NCI-H748 (cell line): ENCODE data around the gene PRRT2.

ENCODE experiments used
- DNase-seq: peaks from one replicate; lab custom pipeline; 2025; ENCODE audit not compliant: unreplicated experiment; lab: John Stamatoyannopoulos, UW

Gene PRRT2

DNA sequence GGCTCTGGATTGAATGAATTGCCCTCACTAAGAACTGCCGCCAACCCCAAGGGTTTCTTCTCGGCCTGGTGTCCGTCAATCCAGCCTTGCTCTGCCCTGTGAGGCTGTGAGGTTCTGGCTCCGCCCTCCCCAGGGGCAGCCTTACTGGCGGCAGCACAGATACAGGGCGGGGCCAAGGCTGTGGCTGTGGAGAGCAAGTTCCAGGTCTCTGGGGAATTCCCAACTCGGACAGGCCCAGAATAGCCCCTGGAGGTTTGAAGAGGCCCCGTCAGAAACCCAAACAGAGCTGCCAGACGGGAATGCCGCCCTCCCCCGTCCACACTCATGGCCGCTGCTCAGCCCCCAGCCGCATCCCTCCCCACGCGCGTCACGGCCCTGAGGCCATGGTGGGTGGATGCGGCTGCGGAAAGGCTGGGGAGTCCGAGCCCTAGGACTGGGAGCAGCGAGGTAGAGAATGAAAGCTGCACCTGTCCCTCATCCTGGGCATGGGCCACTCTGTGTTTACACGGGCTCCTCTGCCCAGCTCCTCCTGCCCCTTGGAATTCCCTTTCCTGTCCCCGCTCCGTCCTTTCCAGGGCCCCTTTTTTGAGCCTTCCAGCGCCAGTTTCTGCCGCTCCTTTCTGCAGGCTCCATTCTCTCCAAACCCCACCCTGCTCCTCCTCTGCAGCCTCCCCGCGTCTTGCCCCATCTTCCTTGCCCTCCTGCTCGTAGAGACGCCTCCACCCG is 660 bp upstream of the PRRT2 start:
- peak; percentile 92 for DNase-seq

DNA sequence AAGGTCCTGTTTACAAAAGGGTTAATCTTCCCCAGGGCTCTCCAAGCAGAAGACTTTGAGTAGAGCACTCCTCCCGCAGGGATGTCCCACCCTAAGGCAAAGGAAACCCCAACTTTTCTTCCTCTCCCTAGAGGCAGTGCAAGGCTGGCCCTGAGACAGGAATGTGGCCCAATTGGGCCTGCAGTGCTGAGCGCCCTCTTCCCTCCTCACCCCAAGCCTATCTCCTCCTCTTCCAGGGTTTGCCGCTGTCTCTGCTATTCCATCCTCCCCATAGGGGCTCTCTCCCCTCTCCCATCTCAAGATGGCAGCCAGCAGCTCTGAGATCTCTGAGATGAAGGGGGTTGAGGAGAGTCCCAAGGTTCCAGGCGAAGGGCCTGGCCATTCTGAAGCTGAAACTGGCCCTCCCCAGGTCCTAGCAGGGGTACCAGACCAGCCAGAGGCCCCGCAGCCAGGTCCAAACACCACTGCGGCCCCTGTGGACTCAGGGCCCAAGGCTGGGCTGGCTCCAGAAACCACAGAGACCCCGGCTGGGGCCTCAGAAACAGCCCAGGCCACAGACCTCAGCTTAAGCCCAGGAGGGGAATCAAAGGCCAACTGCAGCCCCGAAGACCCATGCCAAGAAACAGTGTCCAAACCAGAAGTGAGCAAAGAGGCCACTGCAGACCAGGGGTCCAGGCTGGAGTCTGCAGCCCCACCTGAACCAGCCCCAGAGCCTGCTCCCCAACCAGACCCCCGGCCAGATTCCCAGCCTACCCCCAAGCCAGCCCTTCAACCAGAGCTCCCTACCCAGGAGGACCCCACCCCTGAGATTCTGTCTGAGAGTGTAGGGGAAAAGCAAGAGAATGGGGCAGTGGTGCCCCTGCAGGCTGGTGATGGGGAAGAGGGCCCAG is 1.0 kb downstream of the PRRT2 start:
- no peak for DNase-seq

DNA sequence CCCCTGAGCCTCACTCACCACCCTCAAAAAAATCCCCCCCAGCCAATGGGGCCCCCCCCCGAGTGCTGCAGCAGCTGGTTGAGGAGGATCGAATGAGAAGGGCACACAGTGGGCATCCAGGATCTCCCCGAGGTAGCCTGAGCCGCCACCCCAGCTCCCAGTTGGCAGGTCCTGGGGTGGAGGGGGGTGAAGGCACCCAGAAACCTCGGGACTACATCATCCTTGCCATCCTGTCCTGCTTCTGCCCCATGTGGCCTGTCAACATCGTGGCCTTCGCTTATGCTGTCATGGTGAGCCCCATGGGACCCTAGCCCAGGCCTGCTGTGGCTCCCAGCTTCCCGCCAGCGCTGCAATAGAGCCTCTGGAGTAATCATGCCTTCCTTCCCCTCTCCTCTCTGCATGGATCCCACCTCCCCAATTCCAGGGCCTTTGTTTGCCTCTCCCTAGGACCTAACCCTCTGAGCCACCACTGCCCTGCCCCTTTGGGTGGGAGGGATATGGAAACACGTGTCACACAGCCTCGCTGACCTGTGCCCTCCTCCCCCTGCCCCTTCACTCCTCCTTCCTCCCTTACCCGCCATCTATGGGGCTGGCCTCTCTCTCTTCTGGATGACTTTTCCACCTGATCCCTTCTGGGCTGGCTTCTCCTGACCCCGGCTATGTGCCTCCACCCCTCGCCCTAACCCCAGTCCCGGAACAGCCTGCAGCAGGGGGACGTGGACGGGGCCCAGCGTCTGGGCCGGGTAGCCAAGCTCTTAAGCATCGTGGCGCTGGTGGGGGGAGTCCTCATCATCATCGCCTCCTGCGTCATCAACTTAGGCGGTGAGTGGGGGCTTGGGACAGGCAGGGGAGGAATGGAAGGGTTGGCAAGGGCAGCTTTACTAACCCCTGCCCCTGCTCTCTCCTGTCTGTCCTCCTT is 1.9 kb downstream of the PRRT2 start:
- no peak for DNase-seq

DNA sequence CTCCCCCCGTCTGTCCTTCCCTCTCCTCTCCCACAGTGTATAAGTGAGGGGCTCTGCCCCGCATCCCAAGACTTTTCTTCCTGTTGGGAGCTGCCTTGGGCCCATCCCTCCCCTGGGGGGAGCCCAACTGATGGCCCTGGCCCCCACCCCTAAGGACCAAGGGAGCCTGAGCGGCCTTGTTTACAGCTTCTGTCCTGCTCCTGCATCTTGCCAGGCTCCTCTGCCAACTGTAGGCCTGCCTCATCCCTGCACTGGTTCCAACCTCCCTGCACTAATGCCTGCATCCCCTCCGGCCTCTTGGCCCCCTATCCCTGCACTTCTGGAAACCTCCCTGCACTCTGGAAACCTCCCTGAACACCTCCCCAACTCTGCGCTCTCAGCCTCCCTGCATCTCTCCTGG is 2.6 kb downstream of the PRRT2 start:
- DNase-seq, result no peak

DNA sequence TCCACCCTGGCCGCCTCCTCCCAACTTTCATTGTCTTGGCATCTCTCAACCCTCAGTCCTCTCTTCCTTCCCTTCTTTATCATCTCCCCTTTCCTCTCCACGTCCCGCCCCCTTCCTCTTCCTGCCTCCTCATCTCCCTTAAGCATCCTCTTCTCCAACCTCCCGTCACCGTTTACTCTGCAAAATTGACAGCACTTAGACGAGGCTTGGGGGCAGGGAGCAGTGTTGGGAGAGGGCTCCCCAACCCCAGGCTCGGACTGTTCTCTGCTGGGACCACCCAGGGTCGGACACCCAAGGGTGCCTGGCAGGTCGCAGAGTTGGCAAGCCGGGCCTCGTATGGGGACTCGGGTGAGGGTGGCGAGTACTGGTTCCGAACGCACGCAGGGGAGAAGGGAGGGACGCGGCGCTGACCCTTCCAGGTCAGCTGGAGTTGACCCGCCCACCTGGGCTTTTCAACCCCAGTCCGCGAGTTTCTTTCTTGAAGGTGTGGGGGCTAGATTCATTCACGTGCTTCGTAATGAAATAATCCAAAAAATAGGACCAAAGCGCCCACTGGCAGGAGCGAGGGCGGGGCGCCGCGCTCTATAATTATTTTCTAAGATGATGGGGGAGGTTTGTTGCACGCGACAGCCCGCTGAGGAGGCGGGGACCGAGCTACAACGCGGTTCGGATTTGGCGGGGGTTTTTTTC is 3.2 kb downstream of the PRRT2 start:
- DNase-seq, result peak; percentile 74

DNA sequence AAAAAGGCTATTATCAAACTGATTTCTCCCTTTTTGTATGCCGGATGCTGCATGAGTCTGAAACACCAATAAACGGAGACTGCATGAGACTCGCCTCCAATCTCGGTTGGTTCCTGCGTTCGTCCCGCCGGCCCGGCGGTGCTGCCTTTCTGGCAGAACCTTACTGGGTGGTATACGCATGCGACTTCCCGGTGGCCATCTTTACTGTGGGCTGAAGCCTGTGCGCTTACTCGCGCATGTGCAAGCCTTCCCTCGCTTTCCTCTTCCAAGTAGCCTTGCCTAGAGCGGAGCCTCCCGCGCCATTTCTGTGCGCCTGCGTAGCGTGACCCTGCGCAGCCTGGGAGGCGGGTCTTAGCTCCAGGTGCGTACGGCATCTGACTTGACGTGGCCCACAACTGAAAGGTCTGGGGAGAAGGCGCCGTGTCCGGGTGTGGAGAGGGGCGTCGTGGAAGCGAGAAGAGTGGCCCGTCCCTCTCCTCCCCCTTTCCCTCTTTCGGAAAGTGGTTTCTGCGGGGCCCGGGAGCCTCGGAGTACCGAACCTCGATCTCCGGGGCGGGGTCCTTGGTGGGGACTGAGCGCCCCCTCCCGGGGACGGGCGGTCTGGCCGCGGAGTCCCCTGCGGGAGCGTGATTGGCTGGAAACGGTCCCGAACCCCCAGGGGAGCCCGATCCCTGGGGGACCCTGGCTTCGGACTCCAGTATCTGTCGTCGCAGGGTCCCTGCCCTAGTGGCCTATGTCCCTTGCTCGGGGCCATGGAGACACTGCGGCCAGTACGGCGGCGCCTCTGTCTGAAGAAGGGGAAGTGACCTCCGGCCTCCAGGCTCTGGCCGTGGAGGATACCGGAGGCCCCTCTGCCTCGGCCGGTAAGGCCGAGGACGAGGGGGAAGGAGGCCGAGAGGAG is 4.0 kb downstream of the PRRT2 start, which contains the start of gene PAGR1:
PAGR1 (plus strand) TSS at position 360 of the 901 bp plus-strand sequence; CDS start at position 734, 374 bp downstream.
- DNase-seq, result peak; percentile 98

DNA sequence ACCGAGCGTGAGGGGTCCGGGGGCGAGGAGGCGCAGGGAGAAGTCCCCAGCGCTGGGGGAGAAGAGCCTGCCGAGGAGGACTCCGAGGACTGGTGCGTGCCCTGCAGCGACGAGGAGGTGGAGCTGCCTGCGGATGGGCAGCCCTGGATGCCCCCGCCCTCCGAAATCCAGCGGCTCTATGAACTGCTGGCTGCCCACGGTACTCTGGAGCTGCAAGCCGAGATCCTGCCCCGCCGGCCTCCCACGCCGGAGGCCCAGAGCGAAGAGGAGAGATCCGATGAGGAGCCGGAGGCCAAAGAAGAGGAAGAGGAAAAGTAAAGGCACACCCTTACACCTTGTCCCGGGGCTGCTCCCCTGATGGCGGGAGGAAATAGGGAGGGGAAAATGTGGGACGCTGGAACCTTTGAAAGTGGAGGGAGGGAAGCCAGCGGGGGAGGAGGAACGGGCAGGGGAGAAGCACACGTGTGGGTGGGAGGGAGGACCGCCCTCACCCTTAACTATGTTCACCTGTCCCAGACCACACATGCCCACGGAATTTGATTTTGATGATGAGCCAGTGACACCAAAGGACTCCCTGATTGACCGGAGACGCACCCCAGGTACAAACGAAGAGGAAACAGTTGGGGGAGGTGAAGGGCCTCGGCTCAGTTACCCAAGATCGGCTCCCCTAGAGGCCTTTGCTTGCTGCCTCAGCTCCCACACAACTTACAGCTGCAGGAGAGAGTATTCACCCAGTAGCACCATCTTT is 4.9 kb downstream of the PRRT2 start:
- DNase-seq, result peak; percentile 64

DNA sequence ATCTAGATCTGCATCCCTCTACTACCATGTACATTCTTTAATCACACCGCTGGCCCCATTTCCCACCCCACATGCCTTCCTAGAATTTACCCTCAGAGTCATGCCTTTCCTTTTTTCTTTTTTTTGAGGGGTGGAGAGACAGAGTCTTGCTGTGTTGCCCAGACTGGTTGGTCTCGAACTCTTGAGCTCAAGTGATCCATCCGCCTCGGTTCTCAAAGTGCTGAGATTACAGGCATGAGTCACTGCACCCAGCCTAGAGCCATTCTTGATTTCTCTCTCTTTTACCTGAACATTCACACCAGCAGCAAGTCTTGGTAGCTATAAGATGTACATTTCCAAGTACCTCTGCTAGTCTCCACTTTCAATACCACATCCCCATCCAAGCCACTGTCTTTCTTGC is 6.1 kb downstream of the PRRT2 start:
- DNase-seq, result no peak

DNA sequence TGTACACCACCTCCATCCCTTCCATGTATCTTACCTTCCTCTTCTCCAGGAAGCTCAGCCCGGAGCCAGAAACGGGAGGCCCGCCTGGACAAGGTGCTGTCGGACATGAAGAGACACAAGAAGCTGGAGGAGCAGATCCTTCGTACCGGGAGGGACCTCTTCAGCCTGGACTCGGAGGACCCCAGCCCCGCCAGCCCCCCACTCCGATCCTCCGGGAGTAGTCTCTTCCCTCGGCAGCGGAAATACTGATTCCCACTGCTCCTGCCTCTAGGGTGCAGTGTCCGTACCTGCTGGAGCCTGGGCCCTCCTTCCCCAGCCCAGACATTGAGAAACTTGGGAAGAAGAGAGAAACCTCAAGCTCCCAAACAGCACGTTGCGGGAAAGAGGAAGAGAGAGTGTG is 7.5 kb downstream of the PRRT2 start:
- no peak for DNase-seq

DNA sequence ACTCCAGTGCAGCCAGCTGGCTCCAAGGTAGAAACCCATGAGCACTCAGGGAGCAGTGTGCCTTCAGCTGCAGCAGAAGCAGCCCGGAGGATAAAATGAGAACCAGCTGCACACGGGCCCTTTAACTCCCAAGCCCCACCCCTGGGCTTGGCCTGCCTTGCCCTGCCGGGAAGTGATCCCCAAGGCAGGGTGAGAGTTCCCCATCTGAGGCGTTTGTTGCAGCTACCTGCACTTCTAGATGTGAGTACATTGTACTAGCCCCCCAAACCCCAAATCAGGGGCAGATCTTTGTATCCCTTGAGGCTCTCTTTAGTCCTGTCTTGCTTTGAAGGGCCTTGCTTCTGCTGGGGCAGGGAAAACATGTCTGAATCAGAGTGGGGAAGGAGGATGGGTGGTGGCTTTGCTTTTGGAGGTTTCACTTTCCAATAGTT is 8.3 kb downstream of the PRRT2 start, which contains the start of gene MVP:
MVP (plus strand) TSS at position 192 of the 431 bp plus-strand sequence. CDS start 10,088 bp downstream, outside the sequence.
- DNase-seq, result no peak

DNA sequence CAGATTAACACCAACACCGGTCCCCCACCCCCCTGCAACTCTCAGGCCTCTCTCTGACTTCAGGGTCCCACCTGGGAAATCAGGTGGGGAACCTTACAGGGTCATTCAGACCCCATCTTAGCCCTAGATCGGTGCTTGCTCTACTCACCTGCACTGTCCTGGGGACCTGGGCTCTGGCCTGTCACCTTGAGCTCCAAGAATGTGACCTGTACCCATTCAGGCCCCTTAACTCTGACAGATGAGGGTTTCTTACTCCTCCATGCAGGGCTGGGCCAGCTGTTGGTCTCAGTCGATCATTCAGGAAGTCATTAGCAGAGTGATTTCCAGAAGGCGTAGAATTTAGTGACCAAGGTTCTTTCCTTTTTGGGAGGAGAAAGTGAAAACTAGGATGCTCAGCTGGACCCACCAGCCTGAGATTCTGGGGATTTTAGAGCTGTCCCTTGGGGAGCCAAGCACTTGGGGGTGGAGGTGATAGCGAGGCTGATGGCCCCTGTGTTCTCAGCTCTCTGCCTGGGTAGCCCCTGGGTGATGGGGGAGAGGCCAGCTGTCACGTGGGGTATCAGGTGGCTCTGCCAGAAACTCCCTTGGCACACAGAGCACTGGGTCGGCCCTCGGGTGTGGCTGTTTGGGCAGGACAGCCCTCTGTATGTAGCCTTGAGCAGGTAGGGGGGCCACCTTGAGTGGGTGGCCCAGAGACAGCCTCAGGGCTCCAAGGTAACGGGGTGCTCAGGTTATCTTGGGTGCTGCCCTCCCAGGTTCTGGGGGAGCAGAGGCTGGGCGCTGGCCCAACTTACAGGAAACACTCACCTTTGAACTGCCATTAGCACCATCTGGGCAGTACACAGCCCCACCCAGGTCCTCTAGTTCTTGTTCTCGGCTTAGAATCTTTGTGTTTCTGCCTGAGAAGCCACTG is 9.0 kb downstream of the PRRT2 start:
- no peak for DNase-seq

DNA sequence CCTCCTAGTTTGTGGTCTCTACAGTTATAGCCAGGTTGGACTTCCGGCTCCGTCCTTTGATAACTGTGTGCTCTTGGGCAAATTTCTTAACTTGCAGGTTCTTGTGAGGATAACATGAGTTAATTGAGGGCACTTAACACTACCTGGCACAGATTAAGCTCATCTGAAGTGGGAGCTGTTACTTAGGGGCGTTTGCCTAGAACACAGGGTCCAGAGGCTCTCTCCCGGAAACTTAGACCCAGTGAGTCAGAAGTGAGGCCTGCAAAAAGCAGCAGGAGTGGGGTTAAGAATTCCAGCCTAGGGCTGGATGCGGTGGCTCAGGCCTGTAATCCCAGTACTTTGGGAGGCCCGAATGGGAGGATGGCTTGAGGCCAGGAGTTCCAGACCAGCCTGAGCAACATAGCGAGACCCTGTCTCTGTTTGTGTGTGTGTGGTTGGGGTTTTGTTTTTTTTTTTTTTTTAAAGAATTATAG is 9.7 kb downstream of the PRRT2 start:
- DNase-seq, result no peak

DNA sequence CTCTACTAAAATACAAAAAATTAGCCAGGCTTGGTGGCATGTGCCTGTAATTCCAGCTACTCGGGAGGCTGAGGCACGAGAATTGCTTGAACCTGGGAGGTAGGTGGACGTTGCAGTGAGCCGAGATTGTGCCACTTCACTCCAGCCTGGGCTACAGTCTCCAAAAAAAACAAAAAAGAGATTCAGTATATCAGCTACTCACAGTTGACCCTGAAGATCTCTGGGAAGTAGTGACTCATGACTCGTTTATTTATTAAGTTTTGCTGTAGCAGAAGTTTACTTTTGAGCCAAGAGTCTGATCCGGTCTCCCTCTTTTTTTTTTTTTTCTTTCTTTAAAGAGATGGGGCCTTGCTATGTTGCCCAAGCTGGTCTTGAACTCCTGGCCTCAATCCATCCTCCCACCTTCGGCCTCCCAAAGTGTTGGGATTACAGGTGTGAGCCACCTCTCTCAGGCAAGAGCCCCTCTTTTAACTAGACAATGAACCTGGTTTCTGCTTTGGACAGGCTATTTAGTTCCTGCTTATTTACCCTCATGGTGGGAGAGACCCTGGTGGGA is 12.7 kb downstream of the PRRT2 start:
- no peak for DNase-seq

DNA sequence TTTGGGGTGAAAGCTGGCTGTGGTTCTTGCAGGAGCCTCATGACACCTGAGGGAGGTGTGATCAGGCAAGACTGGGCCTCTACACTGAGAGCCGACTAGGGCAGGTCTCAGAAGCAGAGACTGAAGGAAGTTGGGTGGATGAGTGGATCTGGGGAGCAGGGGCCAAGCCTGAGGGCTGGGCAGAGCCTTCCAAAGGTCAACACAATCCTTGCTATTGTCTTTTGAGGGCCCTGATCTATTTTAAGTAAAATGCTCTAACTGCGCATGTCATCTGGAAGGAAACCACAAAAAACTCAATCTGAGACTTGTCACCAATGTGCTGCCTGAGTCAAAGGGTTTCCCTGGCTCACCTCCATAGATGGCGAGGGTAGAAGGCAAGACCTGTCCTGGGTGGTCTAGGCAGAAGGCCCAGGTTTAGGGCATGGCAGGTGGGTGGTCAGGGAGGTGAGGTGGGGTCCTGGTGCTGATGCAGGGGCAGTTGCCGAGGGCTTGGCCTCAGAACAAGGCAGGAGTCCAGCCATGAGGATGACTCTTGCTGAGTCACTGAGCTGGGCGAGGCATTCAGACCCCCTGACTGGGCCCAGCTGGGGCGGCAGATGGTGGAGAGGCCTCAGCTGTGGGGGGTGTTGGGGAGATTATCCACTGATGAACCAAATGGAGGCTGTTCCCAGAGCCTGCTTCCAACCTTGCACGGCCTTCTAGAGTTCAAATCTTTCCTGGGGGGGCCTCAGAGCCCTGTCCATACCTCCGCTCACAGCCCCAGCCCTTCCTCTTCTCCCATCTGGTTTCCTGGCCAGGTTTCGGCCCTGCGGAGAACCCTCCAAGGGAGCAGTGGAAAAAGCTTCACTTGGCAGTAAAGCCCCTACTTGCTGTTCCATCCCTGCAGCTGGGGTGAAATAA is 13.4 kb downstream of the PRRT2 start:
- DNase-seq, result no peak

DNA sequence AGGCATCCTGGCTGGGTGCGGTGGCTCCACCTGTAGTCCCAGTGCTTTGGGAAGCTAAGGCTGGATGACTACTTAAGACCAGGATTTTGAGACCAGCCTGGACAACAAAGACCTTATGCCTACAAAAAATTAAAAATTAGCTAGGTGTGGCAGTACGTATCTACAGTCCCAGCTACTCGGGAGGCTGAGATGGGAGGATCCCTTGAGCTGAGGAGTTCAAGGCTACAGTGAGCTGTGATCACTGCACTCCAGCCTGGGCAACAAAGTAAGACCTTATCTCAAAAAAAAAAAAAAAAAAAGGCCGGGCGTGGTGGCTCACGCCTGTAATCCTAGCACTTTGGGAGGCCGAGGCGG is 14.3 kb downstream of the PRRT2 start:
- DNase-seq, result no peak

DNA sequence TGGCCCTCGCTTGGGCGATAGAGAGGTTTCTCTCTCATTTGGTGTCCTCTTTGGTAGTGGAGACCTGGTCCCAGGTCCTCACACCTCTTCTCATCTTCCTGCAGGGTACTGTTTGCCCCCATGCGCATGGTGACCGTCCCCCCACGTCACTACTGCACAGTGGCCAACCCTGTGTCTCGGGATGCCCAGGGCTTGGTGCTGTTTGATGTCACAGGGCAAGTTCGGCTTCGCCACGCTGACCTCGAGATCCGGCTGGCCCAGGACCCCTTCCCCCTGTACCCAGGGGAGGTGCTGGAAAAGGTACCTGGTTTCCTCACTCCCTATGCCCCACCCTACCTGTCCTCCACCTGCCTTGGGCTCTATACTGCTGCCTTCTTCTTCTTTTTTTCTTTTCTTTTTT is 18.8 kb downstream of the PRRT2 start:
- no peak for DNase-seq
